HG03159 (cell line): Measurements from ENCODE around the gene RABGAP1L.
"Not testable (repeated sequence)": the region's sequence is repeated elsewhere in the genome, so short reads cannot be mapped to it uniquely, and the experiment has no call there.

Source experiments
- ATAC-seq: cut with Tn5 transposase; IDR thresholded peaks from one replicate; pipeline ENCODE4 v1.9.1; 2021; ENCODE audit warnings: mild to moderate bottlenecking, moderate library complexity; ENCODE audit not compliant: unreplicated experiment

Gene RABGAP1L

DNA sequence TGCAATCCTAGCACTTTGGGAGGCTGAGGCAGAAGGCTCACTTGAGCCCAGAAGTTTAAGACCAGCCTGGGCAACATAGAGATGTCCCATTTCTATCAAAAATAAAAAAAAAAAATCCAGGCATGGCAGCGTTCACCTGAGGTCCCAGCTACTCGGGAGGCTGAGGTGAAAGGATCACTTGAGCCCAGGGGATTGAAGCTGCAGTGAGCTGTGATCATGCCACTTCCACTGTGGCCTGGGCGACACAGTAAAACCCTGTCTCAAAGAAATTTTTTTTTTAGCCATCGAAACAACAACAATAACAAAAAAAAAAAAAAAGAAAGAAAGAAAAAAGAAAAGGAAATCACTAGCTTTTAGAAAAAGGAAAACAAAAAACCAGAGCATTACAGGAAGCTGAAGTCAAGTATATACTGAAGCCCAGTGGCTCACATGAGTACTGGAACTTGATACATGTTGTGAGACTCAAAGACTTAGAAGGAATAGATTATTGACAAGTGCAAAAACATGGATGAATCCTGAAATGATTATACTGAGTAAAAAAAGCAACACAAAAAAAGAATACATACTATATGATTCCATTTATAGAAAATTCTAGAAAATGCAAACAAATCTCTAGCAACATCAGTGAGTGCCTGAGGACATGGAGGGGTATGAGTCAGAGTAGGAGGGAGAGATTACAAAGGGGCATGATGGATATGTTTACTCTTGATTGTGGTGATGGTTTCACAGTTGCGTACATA, 6.1 kb upstream of the RABGAP1L start:
- no peak for ATAC-seq

DNA sequence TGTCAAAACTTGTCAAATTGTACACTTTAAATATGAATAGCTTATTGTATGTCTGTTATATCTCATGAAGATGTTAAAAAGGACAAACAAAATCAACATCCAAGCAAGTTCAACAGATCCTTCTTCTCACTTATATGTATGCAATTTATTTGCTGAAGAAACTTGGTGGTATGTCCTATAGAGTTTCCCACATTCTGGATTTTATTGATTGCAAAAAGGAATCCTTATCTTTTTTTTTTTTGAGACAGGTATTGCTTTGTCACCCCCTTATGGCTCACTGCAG, 5.6 kb upstream of the RABGAP1L start:
- ATAC-seq = no peak

DNA sequence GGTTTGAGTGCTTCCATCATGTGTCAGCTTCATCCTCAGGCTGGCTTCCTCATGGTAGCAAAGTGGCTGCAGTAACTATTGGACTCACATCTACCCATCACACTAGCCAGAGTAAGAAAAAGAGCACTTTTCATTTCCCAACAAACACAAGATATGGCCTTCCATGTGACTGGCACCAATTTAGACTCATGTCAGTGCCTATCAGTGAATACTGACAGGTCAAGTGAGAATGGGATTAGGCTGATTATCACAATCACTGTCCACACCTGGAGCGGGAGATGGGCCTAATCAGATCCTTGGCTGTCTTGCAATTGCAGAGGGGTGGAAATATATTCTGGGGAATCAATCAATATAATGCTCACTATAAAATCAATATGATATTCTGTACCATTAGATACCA, 2.9 kb upstream of the RABGAP1L start:
- ATAC-seq = no peak

DNA sequence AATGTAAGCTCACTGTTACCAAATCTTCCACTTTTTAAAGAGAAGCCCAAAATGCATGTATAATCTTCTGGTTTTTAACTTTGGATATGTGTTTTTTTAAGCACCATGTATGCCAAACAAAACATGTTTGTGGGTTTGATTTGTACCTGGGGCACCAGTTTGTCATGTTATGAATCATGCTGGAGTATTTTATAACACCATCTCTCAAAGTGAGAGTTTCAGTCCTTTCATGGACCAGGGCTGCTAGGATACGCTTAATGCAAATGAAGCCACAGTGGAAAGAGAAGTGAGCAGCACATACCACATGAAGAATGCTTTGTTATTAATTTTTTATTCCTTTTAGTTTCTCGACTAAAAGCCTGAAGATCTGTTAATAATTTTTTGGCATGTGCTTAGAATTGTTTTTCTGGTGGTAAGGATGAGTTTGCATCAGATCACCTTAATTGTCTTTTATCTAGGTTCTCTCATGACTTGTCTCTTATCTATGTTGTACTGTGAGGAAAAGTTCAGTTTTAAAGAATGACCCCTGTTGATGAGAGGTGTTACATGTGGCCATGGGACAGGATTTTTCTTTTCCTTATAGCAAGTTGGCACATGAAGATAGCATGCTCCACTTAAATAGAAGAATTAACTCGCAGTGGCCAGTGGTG, 2.0 kb upstream of the RABGAP1L start:
- peak; percentile 52 for ATAC-seq

DNA sequence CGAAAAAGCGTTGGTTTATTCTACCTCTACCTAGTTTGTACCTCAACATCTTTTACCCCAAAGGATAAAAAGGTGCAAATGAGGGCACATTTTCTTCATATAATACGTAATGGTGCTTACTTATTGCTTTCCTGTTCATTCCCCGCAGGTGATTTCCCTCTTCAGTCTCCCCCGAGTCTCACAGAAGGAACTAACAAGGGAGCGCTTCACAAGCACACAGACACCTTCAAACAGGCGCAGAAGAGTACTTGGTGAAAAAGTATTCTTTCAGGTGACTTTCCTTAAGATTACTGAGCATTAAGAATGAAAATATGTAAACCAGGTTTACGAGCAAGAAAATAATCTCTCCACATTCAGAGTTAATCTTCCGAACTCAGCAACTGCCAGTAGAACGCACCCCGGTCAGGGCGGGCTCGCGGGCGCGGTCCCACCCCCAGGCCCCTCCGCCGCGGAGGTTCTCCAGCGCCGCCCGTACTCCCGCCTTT, 511 bp upstream of the RABGAP1L start:
- no peak for ATAC-seq

DNA sequence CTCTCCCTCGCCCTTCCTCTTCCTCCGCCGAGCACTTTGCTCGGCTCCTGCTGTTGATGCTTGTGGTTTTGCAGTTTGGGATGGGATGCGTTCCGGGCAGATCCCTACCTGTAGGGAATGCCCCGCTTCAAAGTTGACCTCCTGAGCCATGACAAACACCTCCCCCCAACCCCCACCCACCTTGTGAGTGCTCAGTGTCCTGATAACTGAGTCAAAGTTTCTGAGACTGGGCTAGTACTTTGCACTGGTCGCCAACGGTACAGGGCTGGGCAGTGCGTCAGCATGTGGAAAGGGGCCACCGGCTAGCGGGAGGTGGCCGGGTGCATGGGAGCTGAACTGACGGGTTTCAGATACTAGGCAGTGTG, 771 bp downstream of the RABGAP1L start:
- no peak for ATAC-seq

DNA sequence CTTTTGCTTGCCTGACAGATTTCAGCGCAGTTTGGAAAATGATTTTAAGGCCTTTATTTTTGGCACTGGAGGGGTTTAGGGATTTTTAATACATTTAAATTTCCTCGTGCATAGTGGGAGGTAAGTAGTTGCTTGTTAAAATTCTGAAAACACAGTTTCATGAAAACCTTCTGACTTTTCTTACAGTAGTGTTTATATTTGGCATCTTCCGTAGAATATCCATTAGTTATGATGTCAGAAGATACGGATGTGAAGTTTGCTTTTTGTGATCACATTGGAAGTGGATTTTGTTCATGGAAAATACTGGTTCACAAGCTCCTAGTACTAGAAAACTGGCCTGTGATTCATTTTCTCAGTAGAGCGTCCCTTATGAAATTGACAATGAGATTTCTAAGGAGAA, 1.3 kb downstream of the RABGAP1L start:
- ATAC-seq = no peak

DNA sequence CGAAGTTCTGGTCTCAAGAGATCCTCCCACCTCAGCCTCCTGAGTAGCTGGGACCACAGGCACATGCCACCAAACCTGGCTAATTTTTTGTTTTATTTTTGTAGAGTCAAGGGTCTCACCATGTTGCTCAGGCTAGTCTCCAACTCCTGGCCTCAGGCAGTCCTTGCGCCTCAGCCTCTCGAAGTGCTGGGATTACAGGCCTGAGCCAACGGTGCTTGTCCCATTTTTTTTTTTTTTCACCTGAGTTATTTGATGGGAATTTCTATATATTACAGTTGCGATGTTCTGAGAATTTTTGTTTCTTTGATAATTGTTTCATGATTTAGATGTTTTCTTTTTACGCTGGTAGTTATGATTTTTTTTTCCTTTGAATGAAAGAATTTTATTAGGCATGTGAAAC, 2.5 kb downstream of the RABGAP1L start:
- no peak for ATAC-seq

DNA sequence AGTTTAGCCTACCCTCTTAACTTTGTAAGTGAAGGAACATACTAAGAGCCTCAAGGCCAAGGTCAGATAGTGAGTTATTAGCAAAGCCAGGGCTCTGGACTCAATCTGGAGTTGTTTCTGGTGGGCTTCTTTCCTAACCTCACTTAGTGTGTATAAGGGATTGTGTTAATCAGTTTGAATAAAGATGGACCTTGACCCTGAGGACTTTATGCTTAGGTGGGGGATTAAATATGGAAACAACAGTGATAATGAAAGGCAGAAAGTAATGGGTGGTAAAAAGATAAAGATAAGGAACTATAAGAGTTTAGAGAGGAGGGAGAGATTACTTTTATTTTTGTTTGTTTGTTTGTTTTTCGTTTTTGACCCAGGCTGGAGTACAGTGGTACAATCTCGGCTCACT, 5.5 kb downstream of the RABGAP1L start:
- ATAC-seq = no peak

DNA sequence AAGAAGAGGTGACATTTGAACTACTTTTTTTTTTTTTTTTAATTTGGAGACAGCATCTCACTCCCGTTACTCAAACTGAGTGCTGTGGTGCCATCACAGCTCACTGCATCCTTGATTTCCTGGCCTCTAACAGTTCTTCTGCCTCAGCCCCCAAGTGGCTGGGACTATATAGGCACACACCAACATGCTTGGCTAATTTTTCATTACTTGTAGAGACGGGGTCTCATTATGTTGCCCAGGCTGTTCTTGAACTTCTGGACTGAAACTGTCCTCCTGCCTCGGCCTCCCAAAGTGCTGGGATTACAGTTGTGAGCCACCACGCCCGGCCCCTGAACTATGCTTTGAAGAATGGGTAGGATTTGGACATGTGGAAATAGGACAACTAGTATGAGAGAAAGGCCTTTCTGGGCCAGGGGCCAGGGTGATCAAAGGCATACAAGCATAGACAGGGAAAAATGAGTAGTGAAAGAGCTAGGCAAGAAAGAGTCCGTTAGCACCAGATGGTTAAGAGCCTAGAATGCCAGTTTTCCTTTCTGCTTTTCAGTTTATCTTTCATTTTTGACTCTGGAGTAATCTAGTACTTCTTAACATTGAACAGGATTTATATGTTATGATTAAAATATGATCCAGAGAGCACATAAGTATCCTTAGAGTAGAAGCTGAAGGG, 6.3 kb downstream of the RABGAP1L start:
- no peak for ATAC-seq

DNA sequence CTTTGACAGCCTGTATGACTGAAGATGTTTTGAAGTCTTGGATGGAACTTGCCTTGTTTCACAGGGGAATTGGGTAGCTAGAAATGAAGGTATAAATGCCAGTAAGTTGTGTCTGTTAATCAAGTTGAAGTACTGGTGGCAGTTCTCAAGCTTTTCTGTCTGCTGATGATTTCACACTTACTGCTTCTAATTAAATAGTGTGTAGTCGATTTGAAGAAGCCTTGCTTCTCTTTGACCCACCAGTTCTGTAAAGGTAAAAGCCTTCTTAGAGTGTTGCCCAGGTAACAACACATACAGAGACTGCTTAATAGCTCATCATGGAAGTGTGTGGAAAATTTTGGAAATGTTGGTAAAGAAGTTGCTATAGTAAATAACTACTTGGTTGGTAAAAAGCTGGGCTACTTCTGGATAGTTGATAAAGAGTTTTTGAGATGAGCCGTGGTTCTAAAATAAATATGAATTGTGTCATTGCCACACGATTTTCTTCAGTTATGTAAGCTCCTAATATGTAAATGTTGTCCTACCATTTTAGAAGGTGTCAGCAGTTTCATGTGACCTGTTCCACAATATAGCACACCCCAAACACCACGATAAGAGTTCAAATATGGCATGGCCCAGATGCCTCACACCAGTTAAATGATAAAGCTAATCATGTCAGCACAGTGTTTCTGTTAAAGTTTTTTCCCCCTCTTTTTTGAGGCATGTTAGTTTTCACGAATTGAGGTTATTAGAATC, 7.4 kb downstream of the RABGAP1L start:
- no peak for ATAC-seq

DNA sequence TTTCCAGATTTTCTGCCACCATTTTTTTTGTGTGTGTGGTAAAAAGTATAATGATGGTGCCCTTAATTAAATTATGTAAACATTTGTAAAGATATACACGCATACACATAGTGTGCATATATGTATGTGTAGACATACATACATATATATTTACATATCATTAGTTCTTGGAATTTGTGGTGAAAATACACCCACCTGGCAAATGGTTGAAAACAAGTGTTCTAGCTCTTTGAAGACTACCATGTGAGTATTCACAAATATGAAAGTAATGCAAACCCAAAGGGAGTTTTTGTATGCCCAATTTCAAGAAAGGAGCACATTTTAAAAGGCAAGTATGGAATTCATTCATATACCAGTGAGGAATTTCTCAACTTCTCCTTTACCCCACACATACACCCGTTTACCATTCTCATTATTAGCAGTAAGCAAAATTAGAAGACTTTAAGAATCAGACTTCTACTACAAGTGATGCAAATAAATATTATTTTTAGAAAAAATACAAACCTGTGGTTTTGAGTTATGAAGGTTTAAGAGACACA, 8.0 kb downstream of the RABGAP1L start:
- no peak for ATAC-seq

DNA sequence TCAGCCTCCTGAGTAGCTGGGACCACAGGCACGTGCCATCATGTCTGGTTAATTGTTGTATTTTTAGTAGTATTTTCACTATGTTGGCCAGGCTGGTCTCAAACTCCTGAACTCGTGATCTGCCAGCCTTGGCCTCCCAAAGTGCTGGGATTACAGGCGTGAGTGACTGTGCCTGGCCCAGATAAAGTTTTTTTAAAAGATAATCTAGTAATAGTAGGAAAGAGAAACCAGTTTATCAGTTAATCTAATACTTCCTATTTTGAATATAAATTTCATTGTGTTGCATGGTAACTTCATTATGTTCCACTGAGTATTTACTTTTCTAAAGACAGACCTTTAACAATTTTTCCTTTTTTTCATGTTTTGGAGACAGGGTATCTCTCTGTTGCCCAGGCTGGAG, 10.0 kb downstream of the RABGAP1L start:
- ATAC-seq = no peak

DNA sequence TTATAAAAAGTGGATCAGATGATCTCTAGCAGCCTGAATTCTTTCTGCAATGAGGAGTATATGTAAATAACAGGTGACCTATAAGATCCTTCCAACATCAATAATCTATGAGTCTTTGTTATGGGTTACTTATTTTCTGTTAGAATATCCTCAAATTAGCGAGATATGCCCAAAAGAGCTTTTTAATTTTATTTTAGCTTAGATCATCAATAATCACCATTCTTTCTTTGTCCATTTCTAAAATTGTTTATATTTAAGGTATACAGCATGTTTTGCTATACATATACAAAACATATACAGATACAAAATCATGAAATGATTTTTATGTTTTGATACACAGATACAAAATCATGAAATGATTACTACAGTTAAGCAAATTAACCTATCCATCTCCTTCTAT, 11.8 kb downstream of the RABGAP1L start:
- no peak for ATAC-seq

DNA sequence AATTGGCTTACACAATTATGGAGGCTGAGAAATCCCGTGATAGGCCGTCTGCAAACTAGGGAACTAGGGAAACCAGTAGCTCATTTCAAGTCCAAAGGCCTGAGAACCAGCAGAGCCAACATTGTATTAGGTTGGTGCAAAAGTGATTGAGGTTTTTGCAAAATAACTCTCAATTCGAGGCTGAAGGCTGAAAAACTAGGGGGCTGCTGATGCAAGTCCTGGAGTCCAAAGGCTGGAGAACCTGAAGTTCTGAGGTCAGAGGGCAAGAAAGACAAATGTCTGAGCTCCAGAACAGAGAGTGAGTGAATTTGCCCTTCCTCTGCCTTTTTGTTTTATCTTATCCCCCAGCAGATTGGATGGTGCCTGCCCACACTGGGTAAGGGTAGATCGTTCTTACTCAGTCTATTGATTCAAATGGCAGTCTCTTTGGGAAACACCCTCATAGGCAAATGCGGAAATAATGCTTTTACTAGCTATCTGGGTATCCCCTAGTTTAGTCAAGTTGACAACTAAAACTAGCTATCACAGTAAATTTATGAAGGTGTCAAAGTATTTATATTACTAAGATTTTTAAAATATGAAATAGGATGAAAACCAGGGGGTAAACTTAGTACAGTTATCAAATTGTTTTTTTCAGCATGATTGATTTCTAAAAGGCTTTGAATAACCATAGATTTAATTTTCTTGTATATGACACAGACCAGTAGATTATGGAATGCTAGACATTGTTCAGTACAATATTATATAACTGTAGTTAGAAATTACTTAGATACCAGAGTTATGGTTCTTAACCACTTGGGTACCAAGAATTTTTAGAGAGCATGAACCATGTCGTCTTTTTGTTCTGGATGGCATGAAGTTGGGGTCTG, 15.4 kb downstream of the RABGAP1L start:
- no peak for ATAC-seq

DNA sequence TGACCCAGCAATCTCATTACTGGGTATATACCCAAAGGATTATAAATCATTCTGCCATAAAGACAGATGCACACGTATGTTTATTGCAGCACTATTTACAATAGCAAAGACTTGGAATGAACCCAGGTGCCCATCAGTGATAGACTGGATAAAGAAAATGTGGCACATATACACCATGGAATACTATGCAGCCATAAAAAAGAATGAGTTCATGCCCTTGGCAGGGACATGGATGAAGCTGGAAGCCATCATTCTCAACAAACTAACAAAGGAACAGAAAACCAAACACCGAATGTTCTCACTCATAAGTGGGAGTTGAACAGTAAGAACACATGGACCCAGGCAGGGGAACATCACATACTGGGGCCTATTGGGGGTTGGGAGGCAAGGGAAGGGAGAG, 19.1 kb downstream of the RABGAP1L start:
- not testable (repeated sequence) for ATAC-seq

DNA sequence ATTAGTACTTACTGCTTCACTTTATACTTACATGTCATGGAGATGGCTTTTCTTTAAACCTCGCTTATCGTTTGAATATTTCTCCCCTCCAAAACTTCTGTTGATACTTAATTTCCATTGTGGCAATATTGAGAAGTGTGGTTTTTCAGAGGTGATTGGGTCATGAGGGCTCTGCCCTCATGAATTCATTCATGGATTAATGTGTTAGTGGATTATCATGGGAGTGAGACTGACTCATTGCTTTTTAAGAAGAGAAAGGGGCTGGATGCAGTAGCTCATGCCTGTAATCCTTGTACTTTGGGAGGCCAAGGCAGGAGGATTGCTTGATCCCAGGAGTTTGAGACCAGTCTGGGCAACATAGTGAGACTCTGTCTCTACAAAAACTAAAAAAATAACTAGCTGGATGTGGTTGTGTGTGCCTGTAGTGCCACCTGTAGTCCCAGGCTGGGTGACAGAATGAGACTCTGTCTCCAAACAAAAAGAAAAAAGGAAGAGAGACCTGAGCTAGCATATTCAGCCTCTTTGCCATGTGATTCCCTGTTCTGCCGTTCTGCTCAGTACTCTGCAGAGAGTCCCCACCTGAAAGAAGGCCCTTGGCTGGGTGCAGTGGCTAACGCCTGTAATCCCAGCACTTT, 30.2 kb downstream of the RABGAP1L start:
- no peak for ATAC-seq

DNA sequence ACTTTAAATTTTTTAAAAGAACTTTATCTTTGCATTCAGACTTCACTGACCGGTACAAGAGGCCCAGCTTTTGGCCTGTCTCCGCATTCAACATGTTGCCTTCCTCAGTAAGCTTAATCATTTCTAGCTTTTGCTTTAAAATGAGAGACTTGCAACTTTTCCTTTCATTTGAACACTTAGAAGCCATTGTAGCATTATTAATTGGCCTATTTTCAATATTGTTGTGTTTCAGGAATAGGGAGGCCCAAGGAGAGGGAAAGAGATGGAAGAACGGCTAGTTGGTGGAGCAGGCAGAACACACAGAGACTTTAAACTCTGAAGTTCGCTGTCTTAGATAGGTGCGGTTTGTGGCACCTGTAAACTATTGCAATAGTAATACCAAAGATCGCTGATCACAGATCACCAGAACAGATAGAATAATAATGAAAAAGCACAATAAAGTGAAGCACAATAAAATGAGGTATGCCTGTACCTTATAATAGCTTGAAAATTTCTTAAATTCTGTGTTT, 31.4 kb downstream of the RABGAP1L start:
- ATAC-seq = no peak

DNA sequence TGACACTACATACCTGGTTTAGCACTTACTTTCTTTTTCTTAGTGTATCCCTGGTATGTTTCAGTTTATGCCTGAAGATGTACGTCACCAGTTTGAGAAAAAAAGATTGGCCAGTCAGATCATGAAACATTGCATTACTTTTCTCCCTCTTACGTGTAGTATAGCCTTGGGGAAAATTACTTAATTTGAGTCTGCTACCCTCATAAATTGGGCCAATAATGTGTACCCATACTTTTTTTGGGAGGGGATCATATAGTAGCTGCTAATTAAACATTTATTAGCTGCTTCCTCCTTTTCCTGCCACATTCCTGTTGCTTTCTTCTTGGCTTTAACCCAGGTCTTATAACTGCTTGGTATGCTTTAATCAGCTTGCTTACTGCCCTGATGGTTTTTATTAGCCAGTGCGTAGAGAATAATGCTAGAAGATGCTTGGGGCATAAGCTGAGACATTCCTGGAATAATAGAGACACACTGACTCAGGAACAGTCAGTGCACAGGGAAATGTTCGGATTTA, 32.1 kb downstream of the RABGAP1L start:
- ATAC-seq = no peak

DNA sequence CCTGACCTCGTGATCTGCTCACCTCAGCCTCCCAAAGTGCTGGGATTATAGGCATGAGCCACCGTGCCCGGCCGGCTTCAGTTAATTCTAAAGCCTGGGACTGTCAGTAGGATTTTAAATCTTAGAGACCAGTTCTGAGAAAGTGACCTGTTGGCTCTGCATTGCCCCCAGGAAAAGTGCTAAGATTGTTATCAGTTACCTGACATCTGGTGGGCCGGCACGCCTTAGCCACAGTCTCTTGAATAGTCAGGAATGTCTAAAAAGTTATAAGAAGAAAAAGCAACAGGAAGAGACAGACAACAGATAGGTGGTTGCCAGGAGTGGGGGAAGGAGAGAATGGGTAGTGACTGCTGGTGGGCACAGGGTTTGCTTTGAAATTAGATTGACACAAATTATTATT, 35.1 kb downstream of the RABGAP1L start:
- ATAC-seq = no peak
